Tibial artery (tissue), 4 donors: ENCODE measurements around the gene ECI1.

Experiments used
- DNase-seq, 2 donors: peaks; one replicate each; pipeline ENCODE4 v3.0.0-alpha.2; 2019
- H3K27ac ChIP-seq, 2 donors: fragments of 200-600 bp; sonication (generic) in 1 of 2; 1 replicate in 1 of 2; 2 replicates in 1 of 2; pipeline ENCODE4 v1.5.1; 2018 to 2019; ENCODE audit warnings: mild to moderate bottlenecking in 1 of 2
- H3K27me3 ChIP-seq, 2 donors: fragments of 200-600 bp; sonication (generic) in 1 of 2; one replicate each; pipeline versions ENCODE4 v1.5.1 to v1.6.0; 2016 to 2019
- H3K36me3 ChIP-seq, 3 donors: fragments of 200-600 bp; sonication (generic) in 2 of 3; one replicate each; pipeline ENCODE4 v1.5.1; 2016 to 2019; ENCODE audit warnings: mild to moderate bottlenecking in 2 of 3
- H3K4me1 ChIP-seq, 4 donors: fragments of 200-600 bp; sonication (generic) in 2 of 4; 1 replicate in 3 of 4; 2 replicates in 1 of 4; pipeline ENCODE4 v1.5.1; 2016 to 2019
- H3K4me3 ChIP-seq, 2 donors: fragments of 200-600 bp; sonication (generic) in 1 of 2; 1 replicate in 1 of 2; 2 replicates in 1 of 2; pipeline ENCODE4 v1.5.1; 2018 to 2019; ENCODE audit warnings: mild to moderate bottlenecking in 2 of 2
- H3K9me3 ChIP-seq, 3 donors: fragments of 200-600 bp; sonication (generic) in 1 of 3; one replicate each; pipeline ENCODE4 v1.5.1; 2016 to 2019
- intact Hi-C: fragments of 100-400 bp; cut with DNase I; formaldehyde crosslinking; loops from one replicate; pipeline ENCODE4 v1.15.0; 2023; ENCODE audit warnings: low total_unique reads
- TF ChIP-seq, protein P1 (sequence below), 2 experiments: fragments of 200-600 bp in 1 of 2; fragments of 450-650 bp in 1 of 2; IDR thresholded peaks; one replicate each; pipeline ENCODE4 v1.5.1; 2017 to 2019; ENCODE audit warnings: antibody characterized with exemption in 2 of 2, mild to moderate bottlenecking in 1 of 2, moderate library complexity in 1 of 2

ECI1 gene

DNA sequence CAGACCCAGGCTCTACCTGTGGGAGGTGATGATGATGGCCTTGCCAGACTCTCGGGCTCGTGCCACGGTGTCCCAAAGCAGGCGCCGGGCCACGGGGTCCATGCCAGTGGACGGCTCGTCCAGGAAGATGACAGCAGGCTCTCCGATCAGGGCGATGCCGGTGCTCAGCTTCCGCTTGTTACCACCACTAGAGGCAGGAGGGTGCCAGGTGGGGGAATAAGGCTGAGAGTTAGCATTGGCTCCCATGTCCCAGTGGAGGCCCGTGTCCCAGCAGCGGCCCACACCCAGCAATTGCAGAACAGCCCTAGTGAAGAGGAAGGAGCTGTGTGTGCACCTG is 26.9 kb upstream of the ECI1 start:
- intact Hi-C loops = no loop called here
- H3K4me1 ChIP-seq = no peaks in the 10 kb centered on the region
- H3K9me3 ChIP-seq = no peaks in the 10 kb centered on the region
- TF ChIP-seq, protein P1, sequence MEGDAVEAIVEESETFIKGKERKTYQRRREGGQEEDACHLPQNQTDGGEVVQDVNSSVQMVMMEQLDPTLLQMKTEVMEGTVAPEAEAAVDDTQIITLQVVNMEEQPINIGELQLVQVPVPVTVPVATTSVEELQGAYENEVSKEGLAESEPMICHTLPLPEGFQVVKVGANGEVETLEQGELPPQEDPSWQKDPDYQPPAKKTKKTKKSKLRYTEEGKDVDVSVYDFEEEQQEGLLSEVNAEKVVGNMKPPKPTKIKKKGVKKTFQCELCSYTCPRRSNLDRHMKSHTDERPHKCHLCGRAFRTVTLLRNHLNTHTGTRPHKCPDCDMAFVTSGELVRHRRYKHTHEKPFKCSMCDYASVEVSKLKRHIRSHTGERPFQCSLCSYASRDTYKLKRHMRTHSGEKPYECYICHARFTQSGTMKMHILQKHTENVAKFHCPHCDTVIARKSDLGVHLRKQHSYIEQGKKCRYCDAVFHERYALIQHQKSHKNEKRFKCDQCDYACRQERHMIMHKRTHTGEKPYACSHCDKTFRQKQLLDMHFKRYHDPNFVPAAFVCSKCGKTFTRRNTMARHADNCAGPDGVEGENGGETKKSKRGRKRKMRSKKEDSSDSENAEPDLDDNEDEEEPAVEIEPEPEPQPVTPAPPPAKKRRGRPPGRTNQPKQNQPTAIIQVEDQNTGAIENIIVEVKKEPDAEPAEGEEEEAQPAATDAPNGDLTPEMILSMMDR (IDR thresholded peaks at IDR 0.05) = no peak
- H3K4me3 ChIP-seq = no peak overlapping the region
- no peaks in the 10 kb centered on the region for H3K27me3 ChIP-seq
- H3K36me3 ChIP-seq = peaks cover 7 to 62% (median 40%) of the 10 kb centered on the region in 3 donors
- H3K27ac ChIP-seq = no peak overlapping the region
- DNase-seq = no peak

DNA sequence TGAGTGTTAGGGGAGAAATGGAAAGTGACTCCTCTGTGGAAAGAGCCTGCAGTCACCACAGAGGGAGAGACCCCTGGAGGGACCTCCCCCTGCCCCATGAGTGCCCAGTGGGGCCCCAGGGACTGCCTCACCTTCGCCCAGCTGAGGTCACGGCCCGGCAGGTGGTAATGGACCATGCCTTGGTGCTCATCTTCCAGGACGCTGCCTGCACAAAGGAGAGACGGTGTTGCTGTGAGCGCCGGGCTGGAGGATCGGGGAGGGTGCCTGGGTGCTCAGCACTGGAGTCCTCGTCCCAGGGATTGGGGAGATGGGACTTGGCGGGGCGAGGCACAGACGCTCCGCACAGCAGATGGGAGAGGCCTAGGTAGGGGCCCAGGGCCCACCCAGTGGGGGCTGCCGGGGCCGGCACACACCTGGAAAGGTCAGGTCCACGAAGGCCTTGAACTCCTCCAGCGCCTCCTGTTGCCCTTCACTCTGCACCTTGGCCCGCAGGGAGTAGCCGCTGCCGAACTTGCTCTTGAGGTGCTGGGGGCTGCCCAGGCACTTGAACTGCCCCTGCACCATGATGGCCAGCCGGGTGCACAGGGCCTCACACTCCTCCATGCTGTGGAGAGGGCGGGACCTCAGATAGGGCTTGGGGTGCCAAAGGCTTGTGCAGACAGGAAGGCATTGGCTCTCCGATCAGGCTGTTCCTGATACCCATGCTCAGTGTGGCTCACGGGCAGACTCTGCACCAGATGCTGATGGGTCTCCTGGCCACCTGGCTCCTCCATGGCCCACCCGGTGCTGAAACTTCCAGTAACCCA is 26.3 kb upstream of the ECI1 start:
- H3K4me3 ChIP-seq = no peak overlapping the region
- no peak for DNase-seq
- H3K27me3 ChIP-seq = no peaks in the 10 kb centered on the region
- intact Hi-C loops = no loop called here
- H3K4me1 ChIP-seq = no peaks in the 10 kb centered on the region
- TF ChIP-seq, protein P1 (IDR thresholded peaks at IDR 0.05) = no peak
- H3K9me3 ChIP-seq = no peaks in the 10 kb centered on the region
- peaks cover 7 to 58% (median 36%) of the 10 kb centered on the region in 3 donors for H3K36me3 ChIP-seq
- H3K27ac ChIP-seq = no peak overlapping the region

DNA sequence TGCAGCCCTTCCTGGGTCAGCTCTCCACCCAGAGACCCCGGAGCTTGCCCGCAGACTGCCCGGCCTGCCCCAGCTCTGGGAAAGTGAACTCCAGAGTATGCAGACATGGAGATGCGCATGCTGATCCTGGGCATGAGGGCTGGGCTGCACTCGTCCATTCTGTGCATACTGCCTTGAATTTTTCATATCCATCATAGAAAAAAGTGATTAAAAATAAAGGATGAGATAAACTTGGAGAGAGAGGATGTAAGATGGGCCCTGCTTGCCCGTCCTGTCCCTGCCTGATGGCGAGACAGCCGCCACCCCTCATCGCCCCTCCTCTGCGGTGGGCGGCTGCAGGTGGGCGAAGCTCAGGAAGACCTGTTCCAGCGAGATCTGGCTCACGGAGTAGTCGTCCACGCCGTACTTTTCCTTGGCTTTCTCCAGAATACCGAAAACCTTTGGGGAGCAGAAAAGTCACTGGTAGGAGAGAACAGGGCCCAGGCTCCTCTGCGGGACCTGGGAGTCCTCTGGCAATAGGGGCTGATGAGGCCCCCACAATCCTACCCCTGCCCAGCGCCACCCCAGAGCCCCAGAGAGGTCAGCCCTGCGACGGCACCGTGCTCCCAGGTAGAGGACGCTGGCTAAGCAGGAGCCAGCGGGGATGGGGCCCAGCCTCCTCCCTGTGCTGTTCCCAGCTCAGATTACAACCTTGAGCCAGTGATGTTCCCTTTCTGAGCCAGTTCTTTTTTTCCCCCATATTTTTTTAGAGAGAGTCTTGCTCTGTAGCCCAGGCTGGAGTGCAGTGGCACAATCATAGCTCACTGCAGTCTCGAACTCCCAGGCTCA is 25.2 kb upstream of the ECI1 start:
- intact Hi-C loops = no loop called here
- H3K9me3 ChIP-seq = no peaks in the 10 kb centered on the region
- TF ChIP-seq, protein P1 (IDR thresholded peaks at IDR 0.05) = no peak
- no peaks in the 10 kb centered on the region for H3K4me1 ChIP-seq
- peaks cover 7 to 58% (median 36%) of the 10 kb centered on the region in 3 donors for H3K36me3 ChIP-seq
- no peaks in the 10 kb centered on the region for H3K27me3 ChIP-seq
- no peak for DNase-seq
- H3K27ac ChIP-seq = no peak overlapping the region
- no peak overlapping the region for H3K4me3 ChIP-seq

DNA sequence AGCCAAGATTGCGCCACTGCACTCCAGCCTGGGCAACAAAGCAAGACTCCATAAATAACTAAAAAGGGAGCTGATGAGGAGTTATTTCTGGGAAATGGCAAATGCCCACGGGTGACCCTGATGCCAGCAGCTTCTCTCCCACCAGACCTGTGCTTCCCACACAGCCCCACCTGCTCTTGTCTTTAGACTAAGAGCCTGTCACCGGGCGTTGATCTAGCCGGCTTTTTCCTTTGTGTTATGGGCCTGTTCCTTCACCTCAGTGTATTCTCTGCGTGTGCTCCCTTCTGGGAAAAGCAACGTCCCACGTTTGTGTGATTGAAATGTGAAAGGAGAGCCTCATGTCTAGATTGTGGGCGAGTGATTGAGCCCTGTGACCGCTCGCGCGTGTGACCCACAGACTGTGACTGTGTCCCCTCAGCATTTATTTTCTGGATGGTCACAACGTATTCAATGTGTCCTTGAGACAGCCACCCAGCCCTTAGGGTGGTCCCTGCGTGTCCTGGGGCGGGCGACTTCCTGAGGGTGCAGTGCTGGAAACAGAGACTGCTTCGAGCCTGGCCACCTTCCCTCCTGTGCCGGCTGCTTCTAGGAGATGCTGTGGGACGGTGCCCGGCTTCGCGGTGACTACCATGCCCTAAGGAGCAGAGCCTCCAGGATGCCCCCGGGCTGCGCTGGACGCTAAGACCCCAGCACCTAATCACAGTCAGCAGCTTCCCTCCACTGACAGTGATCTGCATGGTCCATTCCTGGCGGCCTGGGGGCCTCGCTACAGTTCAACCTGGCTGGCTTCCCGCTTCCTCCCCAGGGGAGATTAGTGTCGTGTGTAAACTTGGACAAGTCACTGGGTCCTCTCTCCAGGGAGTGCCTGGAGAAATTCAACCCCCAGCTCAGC is 24.3 kb upstream of the ECI1 start:
- no peak overlapping the region for H3K27ac ChIP-seq
- TF ChIP-seq, protein P1 (IDR thresholded peaks at IDR 0.05) = no peak
- H3K4me1 ChIP-seq = no peaks in the 10 kb centered on the region
- intact Hi-C loops = no loop called here
- H3K36me3 ChIP-seq = peaks cover 2 to 50% (median 29%) of the 10 kb centered on the region in 3 donors
- no peaks in the 10 kb centered on the region for H3K9me3 ChIP-seq
- no peaks in the 10 kb centered on the region for H3K27me3 ChIP-seq
- no peak for DNase-seq
- H3K4me3 ChIP-seq = no peak overlapping the region

DNA sequence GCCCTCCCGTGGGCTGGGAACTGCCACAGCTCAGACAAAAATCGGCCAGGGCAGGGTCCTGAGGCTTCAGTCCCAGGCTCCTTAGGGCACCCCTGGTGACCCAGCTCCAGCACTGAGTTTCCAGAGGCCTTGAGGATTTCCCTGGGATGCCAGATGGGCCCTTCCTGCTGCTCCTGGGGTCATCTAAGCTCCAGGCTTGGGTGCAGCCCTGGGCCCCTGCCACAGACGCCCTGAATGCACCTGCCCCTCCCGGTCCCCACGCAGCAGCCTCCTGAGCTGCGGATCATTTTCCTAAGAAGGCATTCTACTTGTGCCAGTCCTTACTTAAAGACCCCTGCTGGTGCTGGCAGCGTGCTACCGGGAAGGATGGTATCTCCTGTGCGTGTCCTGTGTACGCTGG is 22.5 kb upstream of the ECI1 start:
- DNase-seq = no peak
- Histone ChIP-seq H3K4me1 (peaks cover 6 to 12% (median 11%) of the 10 kb centered on the region in 4 donors), H3K27ac (no peak overlapping the region), H3K36me3 (peaks cover 0 to 33% (median 18%) of the 10 kb centered on the region in 3 donors), H3K4me3 (no peak overlapping the region), H3K27me3 (no peaks in the 10 kb centered on the region), H3K9me3 (no peaks in the 10 kb centered on the region)
- TF ChIP-seq, protein P1 (IDR thresholded peaks at IDR 0.05) = no peak
- intact Hi-C loops = no loop called here
